Epithelial cell of esophagus (primary cell): ENCODE measurements around the gene BIRC2.

Source experiments
- DNase-seq: peaks from one replicate; pipeline ENCODE4 v3.0.0; 2010; ENCODE audit warnings: low read depth
- H3K4me3 ChIP-seq: 2 replicates; pipeline ENCODE4 v1.5.1; 2011; ENCODE audit warnings: mild to moderate bottlenecking, low read length, control low read depth
- TF ChIP-seq, protein P1 (sequence below): IDR thresholded peaks from 2 replicates; pipeline ENCODE4 v1.5.1; 2011; ENCODE audit warnings: low read depth, mild to moderate bottlenecking, low read length, control low read depth, inconsistent platforms; ENCODE audit not compliant: insufficient read depth; ENCODE audit errors: missing control alignments

BIRC2 gene

DNA sequence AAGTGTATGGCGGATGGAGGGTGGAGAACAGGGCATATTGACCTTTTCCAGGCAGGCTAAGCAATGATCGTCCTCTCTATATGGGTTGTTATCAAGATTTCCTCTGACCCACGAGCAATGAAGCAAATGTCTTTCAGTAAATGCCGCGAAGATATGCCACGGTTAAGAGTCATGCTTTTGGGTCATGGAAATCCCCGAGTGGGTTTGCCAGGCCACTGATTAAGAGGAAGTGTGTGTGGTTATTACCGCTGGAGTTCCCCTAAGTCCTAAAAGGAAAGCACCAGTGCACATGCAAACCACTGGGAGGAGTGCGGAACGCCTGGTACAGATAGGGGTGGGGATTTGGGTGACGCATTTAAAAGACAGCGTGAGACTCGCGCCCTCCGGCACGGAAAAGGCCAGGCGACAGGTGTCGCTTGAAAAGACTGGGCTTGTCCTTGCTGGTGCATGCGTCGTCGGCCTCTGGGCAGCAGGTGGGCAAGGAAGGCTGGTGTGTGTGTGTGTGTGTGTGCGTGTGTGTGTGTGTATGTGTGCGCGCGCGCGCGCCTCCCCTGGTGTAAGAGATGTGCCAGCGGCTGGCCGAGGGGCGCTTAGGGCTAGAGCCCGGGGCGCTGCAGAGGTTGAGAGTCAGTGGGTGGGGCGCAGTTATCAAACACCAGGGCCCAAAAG, 29.8 kb upstream of the BIRC2 start, which contains the start of gene BIRC3:
Gene BIRC3 (plus strand): TSS at position 386 of the 669 bp plus-strand sequence. CDS start 7,026 bp downstream, outside the sequence.
- TF ChIP-seq, protein P1, sequence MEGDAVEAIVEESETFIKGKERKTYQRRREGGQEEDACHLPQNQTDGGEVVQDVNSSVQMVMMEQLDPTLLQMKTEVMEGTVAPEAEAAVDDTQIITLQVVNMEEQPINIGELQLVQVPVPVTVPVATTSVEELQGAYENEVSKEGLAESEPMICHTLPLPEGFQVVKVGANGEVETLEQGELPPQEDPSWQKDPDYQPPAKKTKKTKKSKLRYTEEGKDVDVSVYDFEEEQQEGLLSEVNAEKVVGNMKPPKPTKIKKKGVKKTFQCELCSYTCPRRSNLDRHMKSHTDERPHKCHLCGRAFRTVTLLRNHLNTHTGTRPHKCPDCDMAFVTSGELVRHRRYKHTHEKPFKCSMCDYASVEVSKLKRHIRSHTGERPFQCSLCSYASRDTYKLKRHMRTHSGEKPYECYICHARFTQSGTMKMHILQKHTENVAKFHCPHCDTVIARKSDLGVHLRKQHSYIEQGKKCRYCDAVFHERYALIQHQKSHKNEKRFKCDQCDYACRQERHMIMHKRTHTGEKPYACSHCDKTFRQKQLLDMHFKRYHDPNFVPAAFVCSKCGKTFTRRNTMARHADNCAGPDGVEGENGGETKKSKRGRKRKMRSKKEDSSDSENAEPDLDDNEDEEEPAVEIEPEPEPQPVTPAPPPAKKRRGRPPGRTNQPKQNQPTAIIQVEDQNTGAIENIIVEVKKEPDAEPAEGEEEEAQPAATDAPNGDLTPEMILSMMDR: peak; percentile 58
- DNase-seq: peak; percentile 98
- H3K4me3 ChIP-seq: peak within 1 kb of the TSS; percentile 39

DNA sequence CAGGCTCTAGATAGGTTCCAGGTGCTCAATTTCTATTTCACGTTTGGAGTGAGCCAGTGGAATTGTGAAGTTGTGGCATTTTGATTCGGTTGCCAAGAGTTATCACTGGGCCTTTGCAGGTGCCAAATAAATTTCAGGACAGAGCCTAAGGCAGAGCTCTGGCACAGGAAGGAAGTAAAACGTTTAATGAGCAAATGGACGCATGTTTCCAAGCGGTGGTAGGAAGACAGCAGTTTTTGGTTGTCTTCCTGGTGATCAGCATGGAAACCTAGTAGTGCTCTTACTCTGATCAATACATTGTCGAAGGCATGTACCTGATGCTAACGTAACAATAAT, 29.3 kb upstream of the BIRC2 start:
- peak overlapping the region; percentile 39 for H3K4me3 ChIP-seq
- TF ChIP-seq, protein P1: no peak
- no peak for DNase-seq

DNA sequence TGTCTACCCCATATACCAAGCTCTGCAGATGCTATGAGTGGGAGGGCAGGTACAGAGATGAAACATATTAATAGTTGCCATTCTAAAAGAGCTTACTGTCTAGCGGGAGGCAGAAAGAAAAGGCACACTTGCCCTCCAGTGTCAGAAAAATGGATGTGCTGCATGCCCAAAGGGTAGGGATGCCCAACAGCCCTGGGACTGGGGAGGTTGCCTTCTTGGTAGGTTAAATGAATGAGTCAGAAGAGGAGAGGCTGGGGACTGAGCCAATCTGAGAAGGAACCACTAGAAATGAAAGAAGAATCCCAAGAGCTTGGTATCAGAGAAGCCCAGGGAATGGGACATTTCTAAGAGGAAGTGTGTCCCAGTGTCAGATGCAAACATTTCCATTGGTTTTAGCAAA, 28.5 kb upstream of the BIRC2 start:
- H3K4me3 ChIP-seq: no peak overlapping the region
- DNase-seq: peak; percentile 30
- TF ChIP-seq, protein P1: no peak

DNA sequence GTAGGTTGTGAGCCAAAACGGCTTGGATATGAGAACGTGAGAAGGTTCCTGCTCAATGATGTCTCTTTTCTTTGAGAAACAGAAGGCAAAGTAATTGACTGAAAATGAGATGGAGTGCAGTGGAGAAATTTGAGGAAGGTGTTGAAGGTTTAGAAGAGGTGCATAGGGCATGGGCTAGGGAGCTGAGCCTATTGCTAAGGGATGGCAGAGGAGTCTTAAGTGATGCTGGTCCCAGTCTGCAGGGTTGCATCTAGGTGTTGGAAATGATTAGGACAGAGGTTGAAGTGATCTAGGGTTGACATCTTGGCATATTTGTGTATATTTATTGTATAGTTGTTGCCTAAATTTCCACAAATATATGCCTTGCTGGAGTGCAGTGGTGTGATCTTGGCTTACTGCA, 27.5 kb upstream of the BIRC2 start:
- DNase-seq: no peak
- no peak overlapping the region for H3K4me3 ChIP-seq
- TF ChIP-seq, protein P1: no peak

DNA sequence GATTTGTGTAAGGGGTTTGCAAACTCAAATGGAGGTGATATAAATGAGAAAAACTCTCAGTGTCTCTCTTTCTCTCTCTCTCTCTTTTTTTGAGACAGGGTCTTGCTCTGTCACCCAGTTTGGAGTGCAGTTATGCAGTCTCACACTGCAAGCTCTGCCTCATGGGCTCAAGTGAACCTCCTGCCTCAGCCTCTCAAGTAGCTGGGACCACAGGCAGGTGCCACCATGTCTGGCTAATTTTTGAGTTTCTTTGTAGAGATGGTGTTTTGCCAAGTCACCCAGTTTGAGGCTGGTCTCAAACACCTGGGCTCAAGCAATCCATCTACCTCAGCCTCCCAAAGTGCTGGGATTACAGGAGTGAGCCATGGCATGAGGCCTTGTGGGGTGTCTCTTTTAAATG, 26.8 kb upstream of the BIRC2 start:
- no peak overlapping the region for H3K4me3 ChIP-seq
- TF ChIP-seq, protein P1: no peak
- no peak for DNase-seq

DNA sequence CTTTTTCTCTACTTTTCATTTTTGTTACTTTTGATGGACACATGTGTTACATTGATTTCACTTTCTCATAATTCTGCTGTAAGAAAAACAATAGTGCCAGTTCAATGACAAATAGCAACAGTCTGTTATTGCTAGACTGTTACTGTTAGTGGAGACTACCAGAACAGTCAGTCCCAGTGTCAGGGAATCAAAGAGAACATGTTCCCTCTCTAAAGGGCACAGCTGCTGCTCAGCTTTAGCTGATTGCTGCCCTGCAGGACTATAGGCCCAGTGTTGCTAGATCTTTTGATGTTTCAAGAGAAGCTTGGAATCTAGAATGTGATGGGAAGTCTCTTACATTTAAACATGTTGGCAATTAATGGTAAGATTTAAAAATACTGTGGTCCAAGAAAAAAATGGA, 26.3 kb upstream of the BIRC2 start:
- TF ChIP-seq, protein P1: no peak
- no peak overlapping the region for H3K4me3 ChIP-seq
- no peak for DNase-seq

DNA sequence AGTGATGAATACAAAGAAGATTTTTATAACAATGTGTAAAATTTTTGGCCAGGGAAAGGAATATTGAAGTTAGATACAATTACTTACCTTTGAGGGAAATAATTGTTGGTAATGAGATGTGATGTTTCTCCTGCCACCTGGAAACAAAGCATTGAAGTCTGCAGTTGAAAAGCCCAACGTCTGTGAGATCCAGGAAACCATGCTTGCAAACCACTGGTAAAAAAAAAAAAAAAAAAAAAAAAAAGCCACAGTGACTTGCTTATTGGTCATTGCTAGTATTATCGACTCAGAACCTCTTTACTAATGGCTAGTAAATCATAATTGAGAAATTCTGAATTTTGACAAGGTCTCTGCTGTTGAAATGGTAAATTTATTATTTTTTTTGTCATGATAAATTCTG, 24.5 kb upstream of the BIRC2 start:
- H3K4me3 ChIP-seq: no peak overlapping the region

More for the DNA sequence above, 24.5 kb upstream of the BIRC2 start:
- no peak for DNase-seq
- TF ChIP-seq, protein P1: no peak
